ENCODE measurements around the gene CIB4. TPM values are rescaled to one million over a fixed set of nuclear protein-coding genes. Genes with fewer than 3 reads are reported as not detected.

Gene CIB4
- total RNA-seq, 2 experiments from 2014 or later: not detected

- no peaks in the 10 kb centered on the region for H3K4me1 Mint-ChIP-seq (ENCODE audit: low read depth)
- H3K36me3 Mint-ChIP-seq (ENCODE audit: low read depth): no peaks in the 10 kb centered on the region
- H3K9me3 Mint-ChIP-seq: no peaks in the 10 kb centered on the region
- intact Hi-C loops (cut with micrococcal nuclease): no loop called here
- DNase-seq: no peak
- H3K27me3 Mint-ChIP-seq (ENCODE audit: low read depth): peaks cover 22% of the 10 kb centered on the region
- no peak overlapping the region for H3K27ac Mint-ChIP-seq
- CTCF ChIA-PET: no interaction called here
- H3K4me3 Mint-ChIP-seq: no peak overlapping the region
These were observed 7.3 kb upstream of the CIB4 start for GRCh38 chr2:26648516-26648915.

- DNase-seq: no peak
- intact Hi-C loops (cut with micrococcal nuclease): no loop called here
- Mint-ChIP-seq H3K4me1 (ENCODE audit: low read depth) (no peaks in the 10 kb centered on the region), H3K9me3 (no peaks in the 10 kb centered on the region), H3K4me3 (no peak overlapping the region), H3K27ac (no peak overlapping the region), H3K27me3 (ENCODE audit: low read depth) (peaks cover 23% of the 10 kb centered on the region), H3K36me3 (ENCODE audit: low read depth) (no peaks in the 10 kb centered on the region)
- CTCF ChIA-PET: no interaction called here
These were observed 6.8 kb upstream of the CIB4 start for GRCh38 chr2:26647981-26648380.

GRCh38 chr2:26646986-26647672, 6.0 kb upstream of the CIB4 start:
- no peaks in the 10 kb centered on the region for H3K36me3 Mint-ChIP-seq (ENCODE audit: low read depth)
- H3K9me3 Mint-ChIP-seq: no peaks in the 10 kb centered on the region
- no peaks in the 10 kb centered on the region for H3K4me1 Mint-ChIP-seq (ENCODE audit: low read depth)
- no peak for DNase-seq
- H3K27ac Mint-ChIP-seq: no peak overlapping the region
- intact Hi-C loops (cut with micrococcal nuclease): no loop called here
- CTCF ChIA-PET: interaction anchor here (0.6 kb wide), 1 partner anchor 151 kb away, joined by 5 read pairs; no protein-coding TSS in a partner anchor
- H3K4me3 Mint-ChIP-seq: no peak overlapping the region
- peaks cover 27% of the 10 kb centered on the region for H3K27me3 Mint-ChIP-seq (ENCODE audit: low read depth)

GRCh38 chr2:26645762-26646161, 4.6 kb upstream of the CIB4 start:
- H3K9me3 Mint-ChIP-seq: no peaks in the 10 kb centered on the region
- CTCF ChIA-PET: no interaction called here
- peaks cover 30% of the 10 kb centered on the region for H3K27me3 Mint-ChIP-seq (ENCODE audit: low read depth)
- H3K36me3 Mint-ChIP-seq (ENCODE audit: low read depth): no peaks in the 10 kb centered on the region
- H3K4me3 Mint-ChIP-seq: no peak overlapping the region
- no peak for DNase-seq
- H3K4me1 Mint-ChIP-seq (ENCODE audit: low read depth): no peaks in the 10 kb centered on the region
- H3K27ac Mint-ChIP-seq: no peak overlapping the region
- intact Hi-C loops (cut with micrococcal nuclease): no loop called here

- intact Hi-C loops (cut with micrococcal nuclease): no loop called here
- no peaks in the 10 kb centered on the region for H3K4me1 Mint-ChIP-seq (ENCODE audit: low read depth)
- no peaks in the 10 kb centered on the region for H3K9me3 Mint-ChIP-seq
- H3K27me3 Mint-ChIP-seq (ENCODE audit: low read depth): peaks cover 28% of the 10 kb centered on the region
- H3K27ac Mint-ChIP-seq: no peak overlapping the region
- H3K4me3 Mint-ChIP-seq: no peak overlapping the region
- no peaks in the 10 kb centered on the region for H3K36me3 Mint-ChIP-seq (ENCODE audit: low read depth)
- CTCF ChIA-PET: no interaction called here
- DNase-seq: no peak
These were observed 3.1 kb upstream of the CIB4 start for GRCh38 chr2:26644188-26644835.

- H3K4me1 Mint-ChIP-seq (ENCODE audit: low read depth): no peaks in the 10 kb centered on the region
- no peaks in the 10 kb centered on the region for H3K36me3 Mint-ChIP-seq (ENCODE audit: low read depth)
- peaks cover 28% of the 10 kb centered on the region for H3K27me3 Mint-ChIP-seq (ENCODE audit: low read depth)
- CTCF ChIA-PET: no interaction called here
- no peak overlapping the region for H3K27ac Mint-ChIP-seq
- no peaks in the 10 kb centered on the region for H3K9me3 Mint-ChIP-seq
- intact Hi-C loops (cut with micrococcal nuclease): no loop called here
- no peak overlapping the region for H3K4me3 Mint-ChIP-seq
- no peak for DNase-seq
These were observed 1.3 kb upstream of the CIB4 start for GRCh38 chr2:26642429-26642828.

GRCh38 chr2:26640331-26640745, 828 bp downstream of the CIB4 start:
- H3K4me1 Mint-ChIP-seq (ENCODE audit: low read depth): no peaks in the 10 kb centered on the region
- CTCF ChIA-PET: interaction anchor here (0.5 kb wide), 1 partner anchor 173 kb away, joined by 4 read pairs; no protein-coding TSS in a partner anchor
- intact Hi-C loops (cut with micrococcal nuclease): no loop called here
- no peaks in the 10 kb centered on the region for H3K9me3 Mint-ChIP-seq
- no peak overlapping the region for H3K4me3 Mint-ChIP-seq
- H3K36me3 Mint-ChIP-seq (ENCODE audit: low read depth): no peaks in the 10 kb centered on the region
- H3K27ac Mint-ChIP-seq: no peak overlapping the region
- peaks cover 22% of the 10 kb centered on the region for H3K27me3 Mint-ChIP-seq (ENCODE audit: low read depth)
- no peak for DNase-seq

GRCh38 chr2:26639685-26640243, 1.4 kb downstream of the CIB4 start:
- Mint-ChIP-seq H3K9me3 (no peaks in the 10 kb centered on the region), H3K36me3 (ENCODE audit: low read depth) (no peaks in the 10 kb centered on the region), H3K27me3 (ENCODE audit: low read depth) (peaks cover 17% of the 10 kb centered on the region), H3K4me1 (ENCODE audit: low read depth) (no peaks in the 10 kb centered on the region), H3K4me3 (no peak overlapping the region), H3K27ac (no peak overlapping the region)
- intact Hi-C loops (cut with micrococcal nuclease): no loop called here
- CTCF ChIA-PET: no interaction called here
- no peak for DNase-seq

- H3K4me3 Mint-ChIP-seq: no peak overlapping the region
- H3K27me3 Mint-ChIP-seq (ENCODE audit: low read depth): peaks cover 10% of the 10 kb centered on the region
- no peaks in the 10 kb centered on the region for H3K9me3 Mint-ChIP-seq
- CTCF ChIA-PET: no interaction called here
- H3K4me1 Mint-ChIP-seq (ENCODE audit: low read depth): no peaks in the 10 kb centered on the region
- no peaks in the 10 kb centered on the region for H3K36me3 Mint-ChIP-seq (ENCODE audit: low read depth)
- no peak overlapping the region for H3K27ac Mint-ChIP-seq
- intact Hi-C loops (cut with micrococcal nuclease): no loop called here
- no peak for DNase-seq
These were observed 3.3 kb downstream of the CIB4 start for GRCh38 chr2:26637811-26638310.

GRCh38 chr2:26636935-26637334, 4.2 kb downstream of the CIB4 start:
- CTCF ChIA-PET: no interaction called here
- Mint-ChIP-seq H3K4me1 (ENCODE audit: low read depth) (no peaks in the 10 kb centered on the region), H3K27me3 (ENCODE audit: low read depth) (peaks cover 10% of the 10 kb centered on the region), H3K27ac (no peak overlapping the region), H3K9me3 (no peaks in the 10 kb centered on the region), H3K4me3 (no peak overlapping the region), H3K36me3 (ENCODE audit: low read depth) (no peaks in the 10 kb centered on the region)
- intact Hi-C loops (cut with micrococcal nuclease): no loop called here
- no peak for DNase-seq

- intact Hi-C loops (cut with micrococcal nuclease): no loop called here
- no peak overlapping the region for H3K27ac Mint-ChIP-seq
- no peaks in the 10 kb centered on the region for H3K36me3 Mint-ChIP-seq (ENCODE audit: low read depth)
- no peaks in the 10 kb centered on the region for H3K9me3 Mint-ChIP-seq
- CTCF ChIA-PET: no interaction called here
- H3K4me1 Mint-ChIP-seq (ENCODE audit: low read depth): no peaks in the 10 kb centered on the region
- H3K27me3 Mint-ChIP-seq (ENCODE audit: low read depth): peaks cover 5% of the 10 kb centered on the region
- no peak for DNase-seq
- no peak overlapping the region for H3K4me3 Mint-ChIP-seq
These were observed 5.8 kb downstream of the CIB4 start for GRCh38 chr2:26635401-26635800.

- Mint-ChIP-seq H3K27ac (no peak overlapping the region), H3K4me3 (no peak overlapping the region), H3K27me3 (ENCODE audit: low read depth) (peaks cover 3% of the 10 kb centered on the region), H3K9me3 (no peaks in the 10 kb centered on the region), H3K4me1 (ENCODE audit: low read depth) (no peaks in the 10 kb centered on the region), H3K36me3 (ENCODE audit: low read depth) (no peaks in the 10 kb centered on the region)
- intact Hi-C loops (cut with micrococcal nuclease): no loop called here
- DNase-seq: no peak
- CTCF ChIA-PET: no interaction called here
These were observed 6.4 kb downstream of the CIB4 start for GRCh38 chr2:26634636-26635230.

Data from activated naive CD4-positive, alpha-beta T cell treated with anti-CD3 and anti-CD28 coated beads for 36 hours (primary cell).